CD4-positive, alpha-beta T cell (primary cell): ENCODE results near the gene AGBL4. TPM values are rescaled to one million over a fixed set of nuclear protein-coding genes. Genes with fewer than 3 reads are reported as not detected.

Experiments
- ATAC-seq: fragments of 200-7000 bp; cut with Tn5 transposase; one replicate; pipeline ENCODE4 v1.10.0; 2022; ENCODE audit warnings: mild to moderate bottlenecking; ENCODE audit not compliant: poor library complexity
- CTCF ChIA-PET: fragments of 350-600 bp; sonication (Branson Sonifier 250); formaldehyde crosslinking; loops from one replicate; lab custom pipeline; 2021; ENCODE audit warnings: antibody characterized with exemption, inconsistent platforms; lab: Charles Lee
- POLR2A ChIA-PET: fragments of 350-600 bp; sonication (Branson Sonifier 250); formaldehyde crosslinking; loops from one replicate; lab custom pipeline; 2021; ENCODE audit warnings: antibody characterized with exemption, inconsistent platforms; lab: Charles Lee
- DNase-seq, 14 experiments: peaks; one replicate each; pipeline ENCODE4 v3.0.0-alpha.2; 2013 to 2020; ENCODE audit warnings: mixed read lengths in 2 of 14
- H3K27ac ChIP-seq, 2 donors: one replicate each; pipeline versions ENCODE4 v1.5.1 to v1.7.0; 2013; ENCODE audit warnings: low read length in 2 of 2, low read depth in 1 of 2, mild to moderate bottlenecking in 1 of 2
- H3K27me3 ChIP-seq, 2 experiments: 1 replicate in 1 of 2; 2 replicates in 1 of 2; pipeline versions ENCODE4 v1.6.1 to v1.7.0; 2013; ENCODE audit warnings: low read length in 2 of 2, control low read depth in 1 of 2, mild to moderate bottlenecking in 1 of 2, moderate library complexity in 1 of 2; ENCODE audit not compliant: insufficient read depth in 2 of 2, control insufficient read depth in 1 of 2
- H3K36me3 ChIP-seq: one replicate; pipeline ENCODE4 v1.6.1; 2013; ENCODE audit warnings: low read length, control low read depth; ENCODE audit not compliant: insufficient read depth
- H3K4me1 ChIP-seq: one replicate; pipeline ENCODE4 v1.6.1; 2013; ENCODE audit warnings: low read length, control low read depth; ENCODE audit not compliant: insufficient read depth
- H3K4me3 ChIP-seq: one replicate; pipeline ENCODE4 v1.5.1; 2013; ENCODE audit warnings: mild to moderate bottlenecking, low read length, moderate library complexity
- H3K9me3 ChIP-seq, 2 experiments: 1 replicate in 1 of 2; 2 replicates in 1 of 2; pipeline versions ENCODE4 v1.6.1 to v1.7.0; 2013; ENCODE audit warnings: low read length in 2 of 2, mild to moderate bottlenecking in 2 of 2, control low read depth in 1 of 2, moderate library complexity in 1 of 2; ENCODE audit not compliant: control insufficient read depth in 1 of 2, insufficient read depth in 1 of 2
- H3K27ac Mint-ChIP-seq: one replicate; pipeline ENCODE4 v1.8.0; 2020; ENCODE audit warnings: mixed read lengths
- H3K27me3 Mint-ChIP-seq: one replicate; pipeline ENCODE4 v1.8.0; 2021; ENCODE audit warnings: mixed read lengths
- H3K36me3 Mint-ChIP-seq: one replicate; pipeline ENCODE4 v1.8.0; 2021; ENCODE audit warnings: low read depth, mixed read lengths
- H3K4me1 Mint-ChIP-seq: one replicate; pipeline ENCODE4 v1.8.0; 2021; ENCODE audit warnings: low read depth, mixed read lengths
- H3K4me3 Mint-ChIP-seq: one replicate; pipeline ENCODE4 v1.8.0; 2020; ENCODE audit warnings: mild to moderate bottlenecking, mixed read lengths
- H3K9me3 Mint-ChIP-seq: one replicate; pipeline ENCODE4 v1.8.0; 2020; ENCODE audit warnings: mixed read lengths
- intact Hi-C, 2 experiments: fragments of 100-400 bp; cut with DNase I in 1 of 2; cut with micrococcal nuclease in 1 of 2; formaldehyde crosslinking; loops; one replicate each; pipeline versions ENCODE4 v1.15.1 to v1.9.0; 2023 to 2025; cut with DNase I, micrococcal nuclease
- total RNA-seq, 174 experiments: library from RNA in 2 of 174; stranded (reverse) in 2 of 174; gene quantifications; one replicate each; pipeline ENCODE4 v1.2.3 and lab custom pipeline; 2021 to 2026
- TF ChIP-seq, protein P1 (sequence below): fragments of 200-600 bp; IDR thresholded peaks from one replicate; pipeline ENCODE4 v1.8.0; 2022; ENCODE audit warnings: antibody characterized with exemption, mild to moderate bottlenecking

Gene AGBL4
- total RNA-seq, 2 experiments from 2014 or later, result 0.11 TPM; not detected in 1

GRCh38 chr1:48728584-48728983 is 1295.2 kb downstream of the AGBL4 start:
- TF ChIP-seq, protein P1, sequence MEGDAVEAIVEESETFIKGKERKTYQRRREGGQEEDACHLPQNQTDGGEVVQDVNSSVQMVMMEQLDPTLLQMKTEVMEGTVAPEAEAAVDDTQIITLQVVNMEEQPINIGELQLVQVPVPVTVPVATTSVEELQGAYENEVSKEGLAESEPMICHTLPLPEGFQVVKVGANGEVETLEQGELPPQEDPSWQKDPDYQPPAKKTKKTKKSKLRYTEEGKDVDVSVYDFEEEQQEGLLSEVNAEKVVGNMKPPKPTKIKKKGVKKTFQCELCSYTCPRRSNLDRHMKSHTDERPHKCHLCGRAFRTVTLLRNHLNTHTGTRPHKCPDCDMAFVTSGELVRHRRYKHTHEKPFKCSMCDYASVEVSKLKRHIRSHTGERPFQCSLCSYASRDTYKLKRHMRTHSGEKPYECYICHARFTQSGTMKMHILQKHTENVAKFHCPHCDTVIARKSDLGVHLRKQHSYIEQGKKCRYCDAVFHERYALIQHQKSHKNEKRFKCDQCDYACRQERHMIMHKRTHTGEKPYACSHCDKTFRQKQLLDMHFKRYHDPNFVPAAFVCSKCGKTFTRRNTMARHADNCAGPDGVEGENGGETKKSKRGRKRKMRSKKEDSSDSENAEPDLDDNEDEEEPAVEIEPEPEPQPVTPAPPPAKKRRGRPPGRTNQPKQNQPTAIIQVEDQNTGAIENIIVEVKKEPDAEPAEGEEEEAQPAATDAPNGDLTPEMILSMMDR, result no peak
- H3K4me1 ChIP-seq, result no peaks in the 10 kb centered on the region
- H3K9me3 Mint-ChIP-seq, result no peaks in the 10 kb centered on the region
- peaks cover 21% of the 10 kb centered on the region for H3K36me3 Mint-ChIP-seq
- no peaks in the 10 kb centered on the region for H3K27me3 Mint-ChIP-seq
- intact Hi-C loops, result loop anchor here in 1 of 2 experiments (10.0 kb wide), 1 partner anchor 56 kb away; no protein-coding TSS in a partner anchor
- CTCF ChIA-PET, result no interaction called here
- no peak overlapping the region for H3K4me3 Mint-ChIP-seq
- no peaks in the 10 kb centered on the region for H3K27me3 ChIP-seq
- no peaks in the 10 kb centered on the region for H3K4me1 Mint-ChIP-seq
- ATAC-seq (no peak), DNase-seq (no peak)
- no peak overlapping the region for H3K27ac Mint-ChIP-seq
- H3K27ac ChIP-seq, result no peak overlapping the region
- no peak overlapping the region for H3K4me3 ChIP-seq
- H3K9me3 ChIP-seq, result no peaks in the 10 kb centered on the region
- H3K36me3 ChIP-seq, result no peaks in the 10 kb centered on the region
- POLR2A ChIA-PET, result no interaction called here

DNA sequence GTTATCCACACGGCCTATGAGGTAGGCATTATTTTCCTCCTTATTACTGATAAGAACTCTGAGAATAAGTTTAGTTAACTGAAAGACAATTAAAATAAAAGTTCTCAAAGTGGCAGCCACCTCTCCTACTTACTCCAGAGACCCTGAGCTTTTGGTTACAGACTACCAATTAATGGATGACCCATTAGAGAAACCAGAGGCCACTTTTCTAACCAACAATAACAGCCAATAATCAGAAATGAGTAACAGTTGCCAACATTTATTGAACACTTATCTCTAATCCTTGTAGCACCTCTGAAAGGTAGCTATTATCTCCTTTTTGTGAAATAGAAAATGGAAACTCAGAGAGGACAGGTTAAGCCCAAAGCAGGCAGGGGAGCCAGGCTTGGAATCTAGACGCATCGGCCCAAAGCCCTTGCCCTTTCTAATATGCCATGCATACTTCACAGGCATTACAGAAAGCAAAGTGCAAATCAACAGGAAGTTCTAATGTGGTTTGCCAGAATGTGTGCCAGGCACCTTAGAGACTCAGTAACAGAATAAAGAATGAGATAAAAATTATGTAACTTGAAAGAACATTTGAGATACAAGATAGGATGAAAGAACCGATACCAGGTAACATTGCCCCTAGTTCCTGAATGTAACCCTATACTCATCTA is 1297.1 kb downstream of the AGBL4 start:
- H3K27me3 ChIP-seq, result no peaks in the 10 kb centered on the region
- no peaks in the 10 kb centered on the region for H3K36me3 ChIP-seq
- no peak overlapping the region for H3K4me3 Mint-ChIP-seq
- H3K4me1 Mint-ChIP-seq, result no peaks in the 10 kb centered on the region
- H3K4me3 ChIP-seq, result no peak overlapping the region
- H3K27ac ChIP-seq, result no peak overlapping the region
- TF ChIP-seq, protein P1, result no peak
- ChIA-PET POLR2A (no interaction called here), CTCF (no interaction called here)
- no peaks in the 10 kb centered on the region for H3K27me3 Mint-ChIP-seq
- no peaks in the 10 kb centered on the region for H3K9me3 Mint-ChIP-seq
- H3K36me3 Mint-ChIP-seq, result peaks cover 21% of the 10 kb centered on the region
- DNase-seq, result no peak
- intact Hi-C loops, result loop anchor here in 1 of 2 experiments (10.0 kb wide), 1 partner anchor 58 kb away; no protein-coding TSS in a partner anchor
- no peaks in the 10 kb centered on the region for H3K4me1 ChIP-seq
- no peaks in the 10 kb centered on the region for H3K9me3 ChIP-seq
- H3K27ac Mint-ChIP-seq, result no peak overlapping the region
- ATAC-seq, result no peak

DNA sequence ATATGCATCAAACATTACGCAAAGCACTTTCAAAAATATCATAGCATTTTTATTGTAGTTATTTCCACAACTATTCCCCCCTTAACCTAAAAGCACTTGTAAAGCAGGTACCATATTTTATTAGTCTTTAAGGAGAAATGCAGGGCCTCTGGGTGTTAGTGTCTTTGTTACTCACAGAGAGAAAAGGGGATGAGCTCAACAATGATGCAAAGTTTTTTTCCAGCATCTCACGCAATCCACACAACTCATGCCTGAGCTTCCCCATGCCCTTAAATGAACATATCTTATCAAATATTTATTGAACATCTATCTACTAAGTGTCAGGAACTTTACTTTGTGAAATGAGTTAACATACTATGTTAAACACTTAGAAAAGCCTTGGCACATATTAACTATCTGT is 1297.6 kb downstream of the AGBL4 start:
- CTCF ChIA-PET, result no interaction called here
- H3K36me3 Mint-ChIP-seq, result peaks cover 21% of the 10 kb centered on the region
- intact Hi-C loops, result loop anchor here in 1 of 2 experiments (10.0 kb wide), 1 partner anchor 59 kb away; no protein-coding TSS in a partner anchor

More for the DNA sequence above, 1297.6 kb downstream of the AGBL4 start:
- no peaks in the 10 kb centered on the region for H3K4me1 Mint-ChIP-seq
- H3K9me3 Mint-ChIP-seq, result no peaks in the 10 kb centered on the region
- no peak overlapping the region for H3K4me3 Mint-ChIP-seq
- H3K27ac Mint-ChIP-seq, result no peak overlapping the region
- H3K27me3 Mint-ChIP-seq, result no peaks in the 10 kb centered on the region
- H3K36me3 ChIP-seq, result no peaks in the 10 kb centered on the region
- POLR2A ChIA-PET, result no interaction called here
- no peaks in the 10 kb centered on the region for H3K4me1 ChIP-seq
- H3K27me3 ChIP-seq, result no peaks in the 10 kb centered on the region
- no peak overlapping the region for H3K27ac ChIP-seq
- no peak overlapping the region for H3K4me3 ChIP-seq
- H3K9me3 ChIP-seq, result no peaks in the 10 kb centered on the region
- no peak for ATAC-seq
- TF ChIP-seq, protein P1, result no peak
- no peak for DNase-seq
